GM12872 (cell line): ENCODE data around the gene PITPNC1.

Experiments used
- CTCF ChIP-seq: IDR thresholded peaks from 3 replicates; pipeline ENCODE4 v1.5.1; 2011; ENCODE audit warnings: low read depth, mild to moderate bottlenecking, low read length, moderate library complexity; ENCODE audit not compliant: insufficient read depth

PITPNC1 gene

GRCh38 chr17:67563692-67564228 is 186.7 kb downstream of the PITPNC1 start:
- TF ChIP-seq CTCF, result no peak

- TF ChIP-seq CTCF, result no peak
Measured at GRCh38 chr17:67565068-67565467, 188.0 kb downstream of the PITPNC1 start.

- TF ChIP-seq CTCF, result no peak
Measured at GRCh38 chr17:67566656-67567055, 189.6 kb downstream of the PITPNC1 start.

GRCh38 chr17:67569015-67569451 is 192.0 kb downstream of the PITPNC1 start:
- no peak for TF ChIP-seq CTCF

- no peak for TF ChIP-seq CTCF
Measured at GRCh38 chr17:67569873-67570272, 192.8 kb downstream of the PITPNC1 start.

- no peak for TF ChIP-seq CTCF
Measured at GRCh38 chr17:67570797-67571196, 193.7 kb downstream of the PITPNC1 start.

- TF ChIP-seq CTCF, result no peak
Measured at GRCh38 chr17:67571478-67571877, 194.4 kb downstream of the PITPNC1 start.
